ENCODE results near the gene ECEL1.
A peak's percentile ranks its signal among the peaks of the same experiment; 100 is the strongest.

Gene ECEL1

GRCh38 chr2:232498452-232498851, 10.8 kb upstream of the ECEL1 start:
- H3K4me1 ChIP-seq (ENCODE audit: control insufficient read depth, insufficient read depth, low read length): no peaks in the 10 kb centered on the region
- POLR2A ChIA-PET: no interaction called here
- H3K9me3 ChIP-seq (ENCODE audit: control insufficient read depth, insufficient read depth, low read depth, low read length): no peaks in the 10 kb centered on the region
- TF ChIP-seq ZNF513 (tag by site-specific recombination; IDR thresholded peaks at IDR 0.05) (peak; percentile 89), ZNF670 (tag by site-specific recombination; IDR thresholded peaks at IDR 0.05; ENCODE audit: low read depth) (no peak)
- CTCF ChIA-PET: no interaction called here
- no peaks in the 10 kb centered on the region for H3K36me3 ChIP-seq (ENCODE audit: control insufficient read depth in 2 of 2, insufficient read depth in 1 of 2, low read length in 2 of 2)
- H3K4me3 ChIP-seq (ENCODE audit: low read depth, low read length): no peak overlapping the region
- no peak overlapping the region for H3K27ac ChIP-seq (ENCODE audit: extremely low read depth, low read depth, low read length)

- no peaks in the 10 kb centered on the region for H3K4me1 ChIP-seq (ENCODE audit: control insufficient read depth, insufficient read depth, low read length)
- TF ChIP-seq ZNF174 (tag by site-specific recombination; IDR thresholded peaks at IDR 0.05) (no peak), ZNF660 (tag by site-specific recombination; IDR thresholded peaks at IDR 0.05) (no peak), BCL11A (tag by site-specific recombination; IDR thresholded peaks at IDR 0.05; ENCODE audit: low read depth) (no peak), ZSCAN18 (tag by site-specific recombination; IDR thresholded peaks at IDR 0.05) (no peak), ZNF48 (tag by site-specific recombination; IDR thresholded peaks at IDR 0.05) (no peak), ZEB2 (tag by site-specific recombination; IDR thresholded peaks at IDR 0.05) (no peak), ZNF292 (tag by site-specific recombination; IDR thresholded peaks at IDR 0.05; ENCODE audit: borderline replicate concordance, low read depth) (no peak), ZNF791 (tag by site-specific recombination; IDR thresholded peaks at IDR 0.05) (no peak), INSM2 (tag by site-specific recombination; IDR thresholded peaks at IDR 0.05) (no peak), ZBTB6 (tag by site-specific recombination; IDR thresholded peaks at IDR 0.05) (no peak), ZNF747 (tag by site-specific recombination; IDR thresholded peaks at IDR 0.05) (no peak), IKZF3 (tag by site-specific recombination; IDR thresholded peaks at IDR 0.05) (no peak), MZF1 (tag by site-specific recombination; IDR thresholded peaks at IDR 0.05; ENCODE audit: borderline replicate concordance) (no peak), OVOL3 (tag by site-specific recombination; IDR thresholded peaks at IDR 0.05) (no peak), ZBTB20 (tag by site-specific recombination; IDR thresholded peaks at IDR 0.05) (no peak), WT1 (tag by site-specific recombination; IDR thresholded peaks at IDR 0.05) (no peak), ZNF544 (tag by site-specific recombination; IDR thresholded peaks at IDR 0.05) (no peak), ZNF777 (tag by site-specific recombination; IDR thresholded peaks at IDR 0.05; ENCODE audit: borderline replicate concordance) (no peak), MEIS1 (CRISPR knock-in tag; IDR thresholded peaks at IDR 0.05; ENCODE audit: borderline replicate concordance) (no peak), ZNF350 (tag by site-specific recombination; IDR thresholded peaks at IDR 0.05) (no peak)
- H3K36me3 ChIP-seq (ENCODE audit: control insufficient read depth in 2 of 2, insufficient read depth in 1 of 2, low read length in 2 of 2): no peaks in the 10 kb centered on the region
- ChIA-PET CTCF (no interaction called here), POLR2A (interaction anchor here (0.6 kb wide), 1 partner anchor 357 kb away, joined by 3 read pairs; no protein-coding TSS in a partner anchor)
- H3K9me3 ChIP-seq (ENCODE audit: control insufficient read depth, insufficient read depth, low read depth, low read length): no peaks in the 10 kb centered on the region
- H3K4me3 ChIP-seq (ENCODE audit: low read depth, low read length): no peak overlapping the region
- no peak overlapping the region for H3K27ac ChIP-seq (ENCODE audit: extremely low read depth, low read depth, low read length)
These were observed 9.7 kb upstream of the ECEL1 start for GRCh38 chr2:232497348-232497747.

Data from HEK293 (cell line).